ENCODE measurements around the gene RNF146.

RNF146 gene

GRCh38 chr6:127247114-127248096 lies 19.3 kb upstream of the RNF146 start:
- no peak for TF ChIP-seq CTCF (IDR thresholded peaks at IDR 0.05; ENCODE audit: insufficient read depth, low read depth, low read length, missing control alignments)
- DNase-seq (ENCODE audit: low read depth), result no peak
- H3K4me3 ChIP-seq (ENCODE audit: low read depth, low read length), result no peak overlapping the region

- no peak for TF ChIP-seq CTCF (IDR thresholded peaks at IDR 0.05; ENCODE audit: insufficient read depth, low read depth, low read length, missing control alignments)
- no peak overlapping the region for H3K4me3 ChIP-seq (ENCODE audit: low read depth, low read length)
- DNase-seq (ENCODE audit: low read depth), result no peak
Observed at GRCh38 chr6:127249621-127250020, 17.0 kb upstream of the RNF146 start.

- H3K4me3 ChIP-seq (ENCODE audit: low read depth, low read length), result no peak overlapping the region
- no peak for DNase-seq (ENCODE audit: low read depth)
- TF ChIP-seq CTCF (IDR thresholded peaks at IDR 0.05; ENCODE audit: insufficient read depth, low read depth, low read length, missing control alignments), result no peak
Observed at GRCh38 chr6:127255286-127255685, 11.4 kb upstream of the RNF146 start.

- no peak for DNase-seq (ENCODE audit: low read depth)
- TF ChIP-seq CTCF (IDR thresholded peaks at IDR 0.05; ENCODE audit: insufficient read depth, low read depth, low read length, missing control alignments), result no peak
- H3K4me3 ChIP-seq (ENCODE audit: low read depth, low read length), result no peak overlapping the region
Observed at GRCh38 chr6:127262896-127263295, 3.8 kb upstream of the RNF146 start.

GRCh38 chr6:127263481-127263880 lies 3.2 kb upstream of the RNF146 start:
- DNase-seq (ENCODE audit: low read depth), result no peak
- no peak for TF ChIP-seq CTCF (IDR thresholded peaks at IDR 0.05; ENCODE audit: insufficient read depth, low read depth, low read length, missing control alignments)
- H3K4me3 ChIP-seq (ENCODE audit: low read depth, low read length), result no peak overlapping the region

- TF ChIP-seq CTCF (IDR thresholded peaks at IDR 0.05; ENCODE audit: insufficient read depth, low read depth, low read length, missing control alignments), result no peak
- H3K4me3 ChIP-seq (ENCODE audit: low read depth, low read length), result peak overlapping the region; percentile 68
- peak; percentile 77 for DNase-seq (ENCODE audit: low read depth)
Observed at GRCh38 chr6:127266892-127267645, 405 bp downstream of the RNF146 start.
